Upper lobe of left lung (tissue), 6 donors: ENCODE results near the gene TMEM9B. TPM values are rescaled to one million over a fixed set of nuclear protein-coding genes. Genes with fewer than 3 reads are reported as not detected.
"Not testable (repeated sequence)": the region's sequence is repeated elsewhere in the genome, so short reads cannot be mapped to it uniquely, and the experiment has no call there.

Experiments
- ATAC-seq, 2 donors: fragments of 200-7000 bp; cut with Tn5 transposase; one replicate each; pipeline ENCODE4 v1.9.1; 2022; ENCODE audit warnings: mild to moderate bottlenecking in 2 of 2, moderate library complexity in 2 of 2; ENCODE audit not compliant: low FRiP score in 2 of 2
- DNase-seq, 2 donors: peaks; one replicate each; pipeline ENCODE4 v3.0.0-alpha.2; 2019 to 2020
- H3K27ac ChIP-seq, 4 donors: fragments of 200-600 bp; sonication (generic); one replicate each; pipeline ENCODE4 v1.5.1; 2016 to 2019
- H3K27me3 ChIP-seq, 4 donors: fragments of 200-600 bp; sonication (generic); one replicate each; pipeline ENCODE4 v1.5.1; 2017 to 2019
- H3K36me3 ChIP-seq, 4 donors: fragments of 200-600 bp; sonication (generic); one replicate each; pipeline ENCODE4 v1.5.1; 2016 to 2019
- H3K4me1 ChIP-seq, 4 donors: fragments of 200-600 bp; sonication (generic); one replicate each; pipeline ENCODE4 v1.5.1; 2018 to 2019
- H3K4me3 ChIP-seq, 4 donors: fragments of 200-600 bp; sonication (generic); one replicate each; pipeline ENCODE4 v1.5.1; 2017 to 2019; ENCODE audit warnings: mild to moderate bottlenecking in 2 of 4, moderate library complexity in 1 of 4
- H3K9me3 ChIP-seq, 4 donors: fragments of 200-600 bp; sonication (generic); one replicate each; pipeline ENCODE4 v1.5.1; 2018 to 2019
- CTCF ChIP-seq, 6 experiments: fragments of 450-650 bp in 4 of 6; fragments of 200-600 bp in 2 of 6; sonication (generic) in 2 of 6; IDR thresholded peaks; one replicate each; pipeline ENCODE4 v1.5.1; 2016 to 2019; ENCODE audit warnings: antibody characterized with exemption in 6 of 6
- EP300 ChIP-seq, 4 donors: sonication (generic); formaldehyde crosslinking; IDR thresholded peaks; one replicate each; pipeline ENCODE4 v1.5.1; 2017; ENCODE audit warnings: antibody characterized with exemption in 4 of 4, control low read depth in 2 of 4
- POLR2A ChIP-seq, 4 donors: fragments of 450-650 bp; IDR thresholded peaks; one replicate each; pipeline ENCODE4 v1.5.1; 2016 to 2017; ENCODE audit warnings: antibody characterized with exemption in 4 of 4, mild to moderate bottlenecking in 2 of 4
- POLR2AphosphoS5 ChIP-seq, 2 donors: sonication (generic); formaldehyde crosslinking; IDR thresholded peaks; one replicate each; pipeline ENCODE4 v1.5.1; 2017; ENCODE audit warnings: antibody characterized with exemption in 2 of 2
- WGBS, 2 donors: methylation state at CpG; one replicate each; pipeline ENCODE4 v1.1.5; 2017 to 2018; 5-methylcytosine and 5-hydroxymethylcytosine counted together
- total RNA-seq, 6 donors: library from RNA; depleted of rRNA in 4 of 6; stranded (reverse); fragments of >200 nt in 4 of 6; gene quantifications; one replicate each; pipeline versions ENCODE4 v1.1.0 to v1.2.1, GENCODE V29; 2016 to 2021
- donor health status: DM: no; HTN: no; CAD: no; lungs with moderate emphysema.
- donor health status: DM: no; HTN: yes; CAD: no; lungs with severe emphysema.

TMEM9B gene
- total RNA-seq, 6 donors from 2014 or later, result 23.0 to 86.6 (median 56.0) TPM

GRCh38 chr11:8937159-8937558, 27.1 kb downstream of the TMEM9B start:
- WGBS, 2 donors, result 90 to 91% methylated on average over 10 of the region's 10 CpGs
- no peak for ATAC-seq
- H3K27ac ChIP-seq, result no peak overlapping the region
- no peaks in the 10 kb centered on the region for H3K27me3 ChIP-seq
- no peaks in the 10 kb centered on the region for H3K9me3 ChIP-seq
- no peak for DNase-seq
- TF ChIP-seq POLR2A (IDR thresholded peaks at IDR 0.05), result no peak
- TF ChIP-seq EP300 (IDR thresholded peaks at IDR 0.05), result no peak
- TF ChIP-seq CTCF (IDR thresholded peaks at IDR 0.05), result no peak
- TF ChIP-seq POLR2AphosphoS5 (IDR thresholded peaks at IDR 0.05), result no peak
- H3K36me3 ChIP-seq, result no peaks in the 10 kb centered on the region
- H3K4me3 ChIP-seq, result no peak overlapping the region
- no peaks in the 10 kb centered on the region for H3K4me1 ChIP-seq

- H3K27me3 ChIP-seq, DNase-seq, H3K4me1 ChIP-seq, H3K4me3 ChIP-seq, H3K27ac ChIP-seq, ATAC-seq, H3K9me3 ChIP-seq, H3K36me3 ChIP-seq: not testable (repeated sequence)
- 86 to 96% methylated on average over 2 of the region's 2 CpGs for WGBS, 2 donors
Observed at GRCh38 chr11:8935789-8936188, 28.5 kb downstream of the TMEM9B start.

- Histone ChIP-seq H3K36me3 (no peaks in the 10 kb centered on the region), H3K9me3 (no peaks in the 10 kb centered on the region), H3K27me3 (no peaks in the 10 kb centered on the region), H3K4me3 (no peak overlapping the region), H3K4me1 (no peaks in the 10 kb centered on the region), H3K27ac (no peak overlapping the region)
- TF ChIP-seq EP300 (IDR thresholded peaks at IDR 0.05), result no peak
- TF ChIP-seq POLR2AphosphoS5 (IDR thresholded peaks at IDR 0.05), result no peak
- TF ChIP-seq CTCF (IDR thresholded peaks at IDR 0.05), result no peak
- no peak for TF ChIP-seq POLR2A (IDR thresholded peaks at IDR 0.05)
- 54 to 60% methylated on average over 14 of the region's 14 CpGs for WGBS, 2 donors
- peak in 1 of 2 donors; percentile 80 for ATAC-seq
- no peak for DNase-seq
Observed at GRCh38 chr11:8934742-8935488, 29.3 kb downstream of the TMEM9B start.

GRCh38 chr11:8933931-8934330, 30.3 kb downstream of the TMEM9B start:
- Histone ChIP-seq H3K36me3 (no peaks in the 10 kb centered on the region), H3K27ac (no peak overlapping the region), H3K27me3 (no peaks in the 10 kb centered on the region), H3K9me3 (no peaks in the 10 kb centered on the region), H3K4me1 (no peaks in the 10 kb centered on the region), H3K4me3 (no peak overlapping the region)
- no peak for DNase-seq
- TF ChIP-seq EP300 (IDR thresholded peaks at IDR 0.05) (no peak), POLR2AphosphoS5 (IDR thresholded peaks at IDR 0.05) (no peak)
- ATAC-seq, result no peak
- 94 to 99% methylated on average over 6 of the region's 6 CpGs for WGBS, 2 donors

- H3K36me3 ChIP-seq, result no peaks in the 10 kb centered on the region
- ATAC-seq, result peak in 1 of 2 donors; percentile 12
- no peaks in the 10 kb centered on the region for H3K4me1 ChIP-seq
- H3K27ac ChIP-seq, result no peak within 1 kb of the TSS
- H3K27me3 ChIP-seq, result no peaks in the 10 kb centered on the region
- 81 to 88% methylated on average over 12 of the region's 12 CpGs for WGBS, 2 donors
- no peak for TF ChIP-seq POLR2AphosphoS5 (IDR thresholded peaks at IDR 0.05)
- TF ChIP-seq POLR2A (IDR thresholded peaks at IDR 0.05), result peak in 1 of 4 donors; percentile 21
- no peak for TF ChIP-seq EP300 (IDR thresholded peaks at IDR 0.05)
- no peak for TF ChIP-seq CTCF (IDR thresholded peaks at IDR 0.05)
- DNase-seq, result no peak
- H3K9me3 ChIP-seq, result no peaks in the 10 kb centered on the region
- H3K4me3 ChIP-seq, result peak within 1 kb of the TSS in 2 of 4 donors; percentile 4 to 8
Observed at GRCh38 chr11:8932564-8933180, 31.6 kb downstream of the TMEM9B start, which contains the start of gene C11orf16. Gene C11orf16 (minus strand): TSS chr11:8932947. CDS start chr11:8932308, 639 bp downstream.
